HG03066 (cell line): ENCODE results near the gene CA10.

Experiments
- ATAC-seq: cut with Tn5 transposase; IDR thresholded peaks from one replicate; pipeline ENCODE4 v1.9.1; 2021; ENCODE audit warnings: low read depth; ENCODE audit not compliant: unreplicated experiment

Gene CA10

DNA sequence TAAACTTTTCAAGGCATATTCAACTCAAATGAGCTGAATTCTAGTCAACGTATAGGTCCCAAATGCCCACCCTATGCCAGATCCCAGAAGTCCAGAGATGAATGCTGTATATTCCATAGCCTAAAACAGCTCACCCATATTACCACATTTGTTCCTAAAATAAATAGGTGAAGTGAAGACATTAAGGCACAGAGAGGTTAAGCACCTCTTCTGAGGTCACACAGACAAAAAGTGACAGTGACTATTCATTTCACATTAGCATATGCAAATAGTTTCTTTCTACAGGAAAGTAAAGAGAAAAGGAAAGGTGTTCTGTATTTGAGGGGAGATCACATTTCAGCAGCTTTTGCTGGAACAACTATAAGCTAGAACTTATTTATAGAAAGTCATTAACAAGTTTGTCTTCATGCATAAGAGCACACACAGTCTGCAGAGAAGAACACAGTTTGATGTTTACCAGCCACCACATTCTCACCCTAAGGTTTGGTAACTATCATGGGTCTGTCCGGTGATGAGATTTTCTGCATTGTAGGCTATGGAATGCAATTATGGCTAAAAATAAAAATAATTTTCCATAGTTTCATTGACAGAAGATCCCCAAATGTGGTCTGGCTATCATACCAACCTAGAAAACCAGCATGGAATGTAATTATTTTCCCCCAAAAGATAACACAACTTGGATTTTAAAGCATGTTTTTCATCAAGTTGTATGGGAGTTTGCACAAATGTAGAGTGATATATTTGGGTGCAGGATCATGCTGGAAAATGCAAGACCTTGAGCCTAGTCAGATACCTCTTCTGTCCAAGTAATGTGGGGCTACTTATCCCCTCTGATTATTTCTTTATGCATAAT is 496.1 kb downstream of the CA10 start:
- ATAC-seq: no peak

DNA sequence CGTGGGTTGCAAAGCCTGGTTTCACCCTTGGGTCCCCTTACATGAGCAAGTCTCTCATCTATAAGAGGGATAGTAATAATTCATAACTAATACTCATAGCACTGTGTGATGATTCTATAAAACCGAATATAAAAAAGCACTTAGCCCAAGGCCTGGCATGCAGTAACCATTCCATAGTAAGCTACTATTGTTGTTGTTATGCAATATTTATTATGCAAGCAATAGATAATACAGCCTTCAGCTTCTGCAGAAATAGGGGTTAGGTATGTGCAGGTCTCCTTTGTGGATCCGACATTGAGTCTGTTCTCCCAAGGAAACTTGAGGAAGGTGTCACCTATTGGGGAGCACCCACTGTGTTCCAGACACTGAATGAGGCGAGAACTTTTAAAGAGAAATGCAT is 497.1 kb downstream of the CA10 start:
- ATAC-seq: no peak

GRCh38 chr17:51660266-51660665 is 498.2 kb downstream of the CA10 start:
- no peak for ATAC-seq

DNA sequence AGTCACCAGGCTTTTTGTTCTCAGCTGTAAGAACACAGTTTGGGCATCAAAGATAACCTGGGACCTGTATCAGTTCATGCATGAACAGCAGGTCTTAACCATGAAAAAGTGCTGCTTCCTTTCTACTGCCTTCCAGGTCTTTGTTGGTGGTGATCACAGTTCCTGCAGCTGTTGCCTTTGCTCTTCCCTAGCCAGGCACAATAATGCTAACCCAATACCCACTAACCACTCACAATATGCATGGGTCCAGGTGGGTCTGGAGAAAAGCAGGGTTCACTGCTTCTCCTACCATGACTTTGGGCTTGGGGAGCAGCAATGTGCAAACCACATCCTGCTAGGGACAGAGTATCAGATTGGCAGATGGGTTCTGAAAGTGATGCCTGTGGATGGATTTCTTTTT is 501.3 kb downstream of the CA10 start:
- no peak for ATAC-seq

DNA sequence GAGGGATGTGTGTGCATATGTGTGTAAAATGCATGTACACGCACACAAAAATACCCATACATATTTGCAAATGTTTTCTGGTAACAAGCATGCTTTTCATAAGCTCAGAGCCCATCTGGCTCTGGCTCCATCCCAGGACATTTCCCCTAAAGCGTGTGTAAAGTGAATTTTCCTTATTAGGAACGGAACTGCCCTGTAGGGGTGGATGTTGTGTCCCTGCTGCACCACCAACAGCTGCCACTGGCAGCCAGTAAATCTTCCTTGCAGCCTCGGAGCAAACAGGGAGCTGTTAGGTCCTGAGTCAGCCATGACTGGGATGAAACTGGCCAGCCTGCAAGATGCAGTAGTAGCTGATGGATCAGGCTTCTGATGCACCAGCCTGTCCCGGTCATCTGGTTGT is 504.6 kb downstream of the CA10 start:
- no peak for ATAC-seq

DNA sequence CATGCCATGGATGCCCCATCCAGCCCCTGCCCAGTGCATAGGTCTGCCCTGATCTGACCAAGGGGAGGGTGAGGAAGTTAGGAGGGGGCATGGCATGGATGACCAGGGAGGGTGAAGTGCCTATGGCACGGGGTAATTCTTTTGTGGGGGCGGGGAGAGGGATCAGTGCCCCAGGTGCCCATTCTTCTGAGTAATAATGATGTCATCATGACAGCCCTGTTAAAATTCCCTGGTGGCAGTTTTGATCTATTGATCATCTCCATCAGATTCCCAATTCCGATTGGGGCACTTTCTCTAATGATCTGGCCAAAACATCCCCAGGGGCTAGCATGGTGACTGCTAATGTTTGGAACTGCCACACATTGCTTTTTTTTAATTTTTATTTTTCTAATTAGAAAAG is 506.0 kb downstream of the CA10 start:
- ATAC-seq: no peak

DNA sequence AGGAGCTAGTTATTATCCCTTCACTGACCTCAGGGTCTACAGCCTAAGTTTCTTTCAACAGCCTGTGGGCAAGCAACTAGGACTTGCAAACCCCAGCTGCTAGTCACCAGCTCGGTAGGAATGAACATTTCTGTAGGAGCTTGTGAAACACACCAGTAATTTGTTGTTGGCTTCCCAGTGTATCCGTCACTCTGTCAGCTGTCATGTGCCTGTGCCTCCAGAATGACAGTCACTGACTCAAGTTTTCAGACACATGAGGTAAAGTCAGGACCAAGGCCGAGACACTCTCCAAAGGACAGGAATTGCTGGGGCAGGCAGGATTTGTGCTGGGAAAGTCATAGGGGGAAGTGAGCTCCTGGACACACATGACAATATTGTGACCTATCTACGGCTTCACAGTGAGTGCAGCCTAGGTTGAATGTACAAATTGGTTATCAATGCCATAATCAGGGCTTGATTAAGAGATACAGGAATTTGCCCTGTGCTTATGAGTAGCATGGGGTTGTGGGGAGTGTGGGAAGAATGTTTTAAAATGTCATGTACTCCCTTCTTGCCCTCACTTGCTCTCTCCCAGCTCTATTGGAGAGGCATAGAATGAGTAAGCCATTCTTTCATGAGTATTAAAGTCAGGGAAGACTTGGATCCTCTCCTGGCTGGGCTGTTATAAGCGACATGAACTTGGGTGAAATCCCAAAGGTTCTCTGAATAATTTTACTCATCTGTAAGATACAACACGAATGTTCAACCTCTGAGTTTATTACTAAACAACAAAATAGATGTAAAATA is 506.8 kb downstream of the CA10 start:
- no peak for ATAC-seq

GRCh38 chr17:51650772-51651171 is 507.7 kb downstream of the CA10 start:
- no peak for ATAC-seq

DNA sequence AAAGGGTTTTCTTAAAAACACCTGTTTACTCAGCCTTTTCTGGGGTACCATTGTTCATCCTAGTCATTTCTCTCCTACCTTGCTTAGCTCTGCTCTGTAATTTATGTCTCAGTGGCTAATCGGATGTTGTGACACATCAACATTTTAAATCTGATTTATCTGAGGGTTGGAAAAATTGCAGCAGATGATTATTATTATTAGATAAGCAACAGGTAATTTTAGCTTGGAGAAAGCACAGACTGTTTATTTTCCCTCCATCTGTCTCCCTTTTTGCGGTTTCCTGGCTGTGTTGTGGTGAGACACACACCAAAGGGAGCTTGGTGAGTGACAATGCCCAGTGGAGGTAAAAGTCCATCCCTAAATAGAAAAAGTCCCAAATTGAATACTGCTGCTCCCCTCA is 508.3 kb downstream of the CA10 start:
- ATAC-seq: no peak

DNA sequence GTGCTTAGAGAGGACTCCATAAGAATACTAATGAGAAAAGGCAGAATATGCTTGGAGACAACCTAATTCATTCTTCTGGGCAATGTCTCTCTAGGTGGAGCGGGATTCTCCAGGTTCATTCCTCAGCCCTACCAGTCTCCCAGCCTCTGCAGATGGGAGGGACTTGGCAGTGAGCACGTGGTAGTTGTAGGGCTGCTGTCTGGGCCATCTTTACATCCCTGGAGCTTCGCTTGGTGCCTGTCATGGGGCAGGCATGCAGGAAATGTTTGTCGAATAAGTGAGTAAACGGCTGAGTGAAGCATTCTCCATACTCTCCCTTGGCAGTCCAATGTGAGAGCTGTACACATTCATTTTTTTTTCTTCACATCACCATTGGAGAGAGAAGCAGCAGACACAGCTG is 510.7 kb downstream of the CA10 start:
- ATAC-seq: no peak

DNA sequence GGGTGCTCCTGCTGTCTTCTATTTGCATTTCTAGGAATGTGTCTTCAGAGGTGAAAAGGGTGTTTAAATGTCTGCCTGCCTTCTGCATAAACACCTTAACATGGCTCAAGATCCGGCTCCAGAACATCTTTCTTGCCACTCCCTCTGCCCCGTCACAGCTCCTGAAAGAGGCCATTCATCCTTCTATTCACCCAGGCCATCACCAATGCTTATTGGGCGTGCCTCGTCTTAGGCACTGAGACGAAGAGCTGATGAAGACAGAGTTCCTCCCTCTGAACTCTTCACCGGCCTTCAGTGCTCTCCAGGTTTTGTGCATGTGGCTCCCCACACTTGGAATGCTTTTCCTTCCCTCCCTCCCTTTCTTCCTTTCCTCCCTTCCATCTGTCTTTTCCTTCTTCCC is 511.4 kb downstream of the CA10 start:
- no peak for ATAC-seq

DNA sequence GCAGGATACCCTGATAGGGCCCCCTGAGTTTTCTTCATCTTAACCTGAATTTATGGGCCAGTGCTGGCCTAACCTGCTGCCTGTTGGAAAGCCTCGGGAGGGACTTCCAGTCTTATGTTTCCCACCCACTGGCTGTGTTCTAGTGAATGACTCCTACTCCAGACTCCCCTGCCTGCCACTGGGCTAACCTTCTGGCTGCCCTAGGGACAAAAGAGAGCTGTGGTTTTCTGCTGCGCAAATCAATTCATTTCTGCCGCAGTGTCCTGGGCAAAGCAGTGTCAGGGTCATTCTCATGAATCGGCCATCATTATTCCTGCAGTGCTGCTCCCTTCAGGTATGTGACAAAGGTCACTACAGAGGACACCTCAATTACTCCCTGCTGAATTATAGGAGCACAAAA is 512.0 kb downstream of the CA10 start:
- no peak for ATAC-seq

GRCh38 chr17:51645056-51645455 is 513.5 kb downstream of the CA10 start:
- no peak for ATAC-seq

DNA sequence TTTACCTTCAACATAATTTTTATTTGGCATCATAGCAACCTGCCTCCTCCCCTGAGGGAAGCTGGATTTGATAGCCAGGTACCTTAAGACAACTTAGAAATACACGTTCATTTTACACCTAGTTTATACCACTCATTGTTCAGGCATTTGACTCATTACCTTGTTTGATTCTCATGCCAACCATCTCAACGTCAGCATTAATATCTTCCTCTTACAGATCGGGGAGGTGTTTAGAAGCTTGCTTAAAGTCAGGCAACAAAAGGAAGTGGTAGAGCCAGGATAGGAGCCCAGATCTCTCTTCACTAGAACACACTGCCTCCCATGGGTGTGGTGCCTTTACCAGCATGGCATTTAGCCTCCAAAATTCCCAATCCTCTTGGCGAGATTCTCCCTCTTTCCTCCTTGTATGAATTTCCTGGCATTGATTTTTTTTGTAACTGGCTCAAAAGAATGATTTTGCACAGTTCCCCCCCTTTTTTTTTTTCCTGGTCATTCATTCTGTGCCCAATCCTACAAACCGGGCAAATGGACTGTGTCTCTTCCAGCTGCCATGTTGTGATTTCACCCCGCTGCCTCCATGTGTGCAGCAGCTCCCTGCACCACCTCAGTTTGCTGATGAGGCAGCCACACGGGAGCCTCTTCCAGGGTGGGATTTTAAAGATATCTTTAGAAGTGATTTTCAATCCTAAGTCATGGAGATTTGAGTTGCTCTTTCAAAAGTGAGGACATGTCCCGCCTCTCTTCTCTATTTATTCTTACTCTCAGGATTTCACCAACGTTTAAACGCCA is 514.6 kb downstream of the CA10 start:
- ATAC-seq: no peak

- ATAC-seq: no peak
Observed at GRCh38 chr17:51642029-51642428, 516.5 kb downstream of the CA10 start.

DNA sequence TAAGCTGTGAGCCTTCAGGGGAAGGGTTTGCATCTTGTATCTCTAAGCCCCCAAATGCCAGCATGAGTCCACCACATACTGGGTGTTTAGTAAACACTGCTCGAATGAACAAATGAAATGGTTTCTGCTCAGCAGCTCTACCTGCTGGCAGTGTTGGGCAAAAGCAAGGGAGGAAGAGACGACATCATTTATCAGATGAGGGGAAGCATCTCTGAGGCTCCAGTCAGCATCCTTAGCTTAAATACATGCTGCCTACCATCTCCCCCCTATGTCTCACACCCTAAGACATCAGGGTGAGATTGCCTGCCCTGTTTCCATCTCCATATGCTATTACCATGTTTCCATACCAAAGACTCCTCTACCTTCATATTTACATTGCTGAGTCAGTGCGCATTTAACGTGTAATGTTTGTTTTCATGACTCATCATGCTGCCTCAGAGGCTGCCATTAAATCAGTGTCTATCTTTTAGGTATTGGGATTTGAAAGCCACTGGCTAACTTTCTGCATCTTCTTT is 518.3 kb downstream of the CA10 start:
- ATAC-seq: no peak

- no peak for ATAC-seq
Observed at GRCh38 chr17:51638971-51639370, 519.5 kb downstream of the CA10 start.

- ATAC-seq: no peak
Observed at GRCh38 chr17:51636291-51636690, 522.2 kb downstream of the CA10 start.

DNA sequence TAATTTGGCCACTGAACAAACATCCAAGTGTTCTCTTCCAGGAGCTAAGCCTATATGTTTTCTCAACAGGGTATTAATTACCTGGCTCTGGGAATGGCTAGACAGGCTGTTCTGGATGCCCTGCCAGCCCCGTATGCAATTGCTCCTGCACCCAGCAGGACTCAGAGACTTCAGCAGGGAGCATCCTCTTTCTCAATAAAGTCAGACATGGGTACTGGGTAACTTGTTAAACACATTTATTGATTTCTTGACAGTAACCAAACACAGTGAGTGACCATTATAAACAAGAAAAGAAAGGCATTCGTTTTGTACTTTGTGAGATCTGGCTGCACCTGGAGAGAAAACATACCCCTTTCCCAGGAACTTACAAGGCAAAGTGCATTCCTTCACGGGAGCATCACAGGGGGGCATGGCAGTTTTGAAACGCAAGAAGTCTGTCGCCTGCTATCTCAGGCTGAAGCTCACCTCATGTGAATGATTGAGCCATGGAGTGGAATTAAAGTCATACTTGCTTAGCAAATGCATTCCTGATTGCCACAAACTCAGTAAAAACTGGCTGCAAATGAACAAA is 528.3 kb downstream of the CA10 start:
- ATAC-seq: no peak

DNA sequence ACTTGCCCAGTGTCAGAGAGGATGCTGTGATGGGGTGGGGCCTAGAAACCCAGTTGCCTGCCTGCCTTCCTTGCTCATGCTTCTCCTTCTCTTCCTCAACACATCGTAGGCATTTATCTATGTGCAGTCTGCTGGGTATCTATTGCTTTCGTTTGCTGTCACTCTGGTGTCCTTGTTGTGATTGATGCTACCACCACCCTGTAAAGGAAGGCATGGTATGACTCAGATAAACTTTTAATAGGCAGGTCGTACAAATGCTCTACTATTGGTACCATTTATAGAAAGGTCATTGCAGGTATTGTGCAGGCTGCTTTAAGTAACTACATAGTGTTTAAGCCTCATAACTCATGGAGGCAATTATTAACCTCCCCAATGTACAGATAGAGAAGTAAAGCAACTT is 529.3 kb downstream of the CA10 start:
- ATAC-seq: no peak

DNA sequence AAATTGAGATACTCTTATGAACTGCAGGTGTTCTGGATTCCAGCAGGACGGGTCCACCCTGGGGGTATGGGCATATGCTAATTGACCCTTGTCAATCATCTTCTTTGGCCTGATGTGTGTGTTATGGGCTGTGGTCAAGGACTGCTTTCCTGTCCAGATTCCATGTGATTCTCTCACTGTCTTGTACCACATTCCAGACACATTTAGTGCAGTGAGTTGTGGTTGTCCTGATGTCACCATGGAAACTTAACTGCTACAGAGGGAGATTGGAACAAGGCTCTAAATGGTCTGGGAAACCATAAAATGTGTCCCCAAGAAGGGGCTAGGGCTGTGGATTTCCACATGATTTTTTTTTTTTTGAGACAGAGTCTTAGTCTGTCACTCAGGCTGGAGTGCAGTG is 530.7 kb downstream of the CA10 start:
- no peak for ATAC-seq
